ENCODE results near the gene MAT1A.

GRCh38 chr10:80273523-80274170 lies 15.8 kb downstream of the MAT1A start:
- TF ChIP-seq CTCF (IDR thresholded peaks at IDR 0.05): no peak
- no peak for TF ChIP-seq POLR2A (IDR thresholded peaks at IDR 0.05)
- TF ChIP-seq POLR2AphosphoS5 (IDR thresholded peaks at IDR 0.05): no peak
